Esophagus squamous epithelium (tissue), 5 donors: ENCODE measurements around the gene TOX2. TPM values are rescaled to one million over a fixed set of nuclear protein-coding genes. Genes with fewer than 3 reads are reported as not detected.

Experiments
- DNase-seq: peaks from one replicate; lab custom pipeline; 2025; lab: John Stamatoyannopoulos, UW
- H3K27ac ChIP-seq, 4 donors: fragments of 200-600 bp; sonication (generic); one replicate each; pipeline ENCODE4 v1.5.1; 2016 to 2019; ENCODE audit warnings: mild to moderate bottlenecking in 1 of 4
- H3K27me3 ChIP-seq, 4 donors: fragments of 200-600 bp; sonication (generic); 1 replicate in 3 of 4; 2 replicates in 1 of 4; pipeline versions ENCODE4 v1.5.1 to v1.6.0; 2017 to 2021; ENCODE audit warnings: antibody characterized with exemption in 1 of 4
- H3K36me3 ChIP-seq, 3 donors: fragments of 200-600 bp; sonication (generic); one replicate each; pipeline ENCODE4 v1.5.1; 2016 to 2019
- H3K4me1 ChIP-seq, 3 donors: fragments of 200-600 bp; sonication (generic); one replicate each; pipeline ENCODE4 v1.5.1; 2017 to 2019
- H3K4me3 ChIP-seq, 4 donors: fragments of 200-600 bp; sonication (generic); 1 replicate in 3 of 4; 2 replicates in 1 of 4; pipeline ENCODE4 v1.5.1; 2016 to 2019; ENCODE audit warnings: mild to moderate bottlenecking in 2 of 4, moderate library complexity in 1 of 4
- H3K9me3 ChIP-seq, 3 donors: fragments of 200-600 bp; sonication (generic); one replicate each; pipeline ENCODE4 v1.5.1; 2016 to 2019
- POLR2A ChIP-seq, 4 donors: fragments of 450-650 bp; IDR thresholded peaks; one replicate each; pipeline ENCODE4 v1.6.1; 2017; ENCODE audit warnings: antibody characterized with exemption in 4 of 4, mild to moderate bottlenecking in 4 of 4, moderate library complexity in 3 of 4
- WGBS, 2 donors: methylation state at CpG; one replicate each; pipeline ENCODE4 v1.1.5; 2018; 5-methylcytosine and 5-hydroxymethylcytosine counted together
- intact Hi-C: fragments of 100-400 bp; cut with DNase I; formaldehyde crosslinking; loops from one replicate; pipeline ENCODE4 v1.15.0; 2022
- total RNA-seq, 4 donors: library from RNA; depleted of rRNA; stranded (reverse); fragments of >200 nt; gene quantifications; one replicate each; pipeline ENCODE4 v1.1.0, GENCODE V29; 2016
- TF ChIP-seq, protein P1 (sequence below), 6 experiments: fragments of 450-650 bp in 4 of 6; fragments of 200-600 bp in 2 of 6; sonication (generic) in 2 of 6; IDR thresholded peaks; one replicate each; pipeline ENCODE4 v1.5.1; 2016 to 2019; ENCODE audit warnings: antibody characterized with exemption in 6 of 6, mild to moderate bottlenecking in 4 of 6, moderate library complexity in 4 of 6
- donor health status: DM: yes; HTN: yes; CAD: no.

Gene TOX2
- total RNA-seq, 4 donors from 2014 or later, result 0.99 to 22.9 (median 3.1) TPM

DNA sequence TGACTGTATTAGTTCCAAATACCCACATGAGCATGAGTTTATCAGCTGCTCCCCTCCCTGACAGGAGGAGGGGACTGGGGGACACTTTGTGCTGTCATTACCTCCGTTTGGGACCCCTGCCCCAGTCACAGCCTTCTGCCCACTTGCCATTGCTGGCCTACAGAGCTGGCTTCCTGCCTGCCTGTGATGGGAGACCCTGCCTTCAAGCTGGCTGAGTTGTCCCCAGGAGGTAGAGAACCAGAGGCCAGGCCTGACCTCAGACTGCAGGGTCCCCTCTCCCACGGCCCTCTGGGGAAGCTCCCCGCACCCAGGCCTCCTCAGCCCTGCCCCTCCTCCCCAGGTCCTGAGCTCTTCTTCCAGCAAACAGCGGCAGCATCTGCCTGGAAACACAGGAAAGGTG is 166.8 kb downstream of the TOX2 start:
- no peak overlapping the region for H3K27ac ChIP-seq
- H3K9me3 ChIP-seq, result no peaks in the 10 kb centered on the region
- no peak overlapping the region for H3K4me3 ChIP-seq
- 20 to 47% methylated on average over 1 to 3 of the region's 4 CpGs for WGBS, 2 donors
- no peaks in the 10 kb centered on the region for H3K27me3 ChIP-seq
- no peaks in the 10 kb centered on the region for H3K36me3 ChIP-seq
- peaks cover 0 to 12% (median 0%) of the 10 kb centered on the region in 3 donors for H3K4me1 ChIP-seq
- TF ChIP-seq, protein P1, sequence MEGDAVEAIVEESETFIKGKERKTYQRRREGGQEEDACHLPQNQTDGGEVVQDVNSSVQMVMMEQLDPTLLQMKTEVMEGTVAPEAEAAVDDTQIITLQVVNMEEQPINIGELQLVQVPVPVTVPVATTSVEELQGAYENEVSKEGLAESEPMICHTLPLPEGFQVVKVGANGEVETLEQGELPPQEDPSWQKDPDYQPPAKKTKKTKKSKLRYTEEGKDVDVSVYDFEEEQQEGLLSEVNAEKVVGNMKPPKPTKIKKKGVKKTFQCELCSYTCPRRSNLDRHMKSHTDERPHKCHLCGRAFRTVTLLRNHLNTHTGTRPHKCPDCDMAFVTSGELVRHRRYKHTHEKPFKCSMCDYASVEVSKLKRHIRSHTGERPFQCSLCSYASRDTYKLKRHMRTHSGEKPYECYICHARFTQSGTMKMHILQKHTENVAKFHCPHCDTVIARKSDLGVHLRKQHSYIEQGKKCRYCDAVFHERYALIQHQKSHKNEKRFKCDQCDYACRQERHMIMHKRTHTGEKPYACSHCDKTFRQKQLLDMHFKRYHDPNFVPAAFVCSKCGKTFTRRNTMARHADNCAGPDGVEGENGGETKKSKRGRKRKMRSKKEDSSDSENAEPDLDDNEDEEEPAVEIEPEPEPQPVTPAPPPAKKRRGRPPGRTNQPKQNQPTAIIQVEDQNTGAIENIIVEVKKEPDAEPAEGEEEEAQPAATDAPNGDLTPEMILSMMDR (IDR thresholded peaks at IDR 0.05), result no peak
- no peak for TF ChIP-seq POLR2A (IDR thresholded peaks at IDR 0.05)
- intact Hi-C loops, result loop anchor here (5.0 to 10.0 kb wide), 3 partner anchors 334 to 627 kb away; partner anchors contain the start of gene SRSF6
- no peak for DNase-seq

DNA sequence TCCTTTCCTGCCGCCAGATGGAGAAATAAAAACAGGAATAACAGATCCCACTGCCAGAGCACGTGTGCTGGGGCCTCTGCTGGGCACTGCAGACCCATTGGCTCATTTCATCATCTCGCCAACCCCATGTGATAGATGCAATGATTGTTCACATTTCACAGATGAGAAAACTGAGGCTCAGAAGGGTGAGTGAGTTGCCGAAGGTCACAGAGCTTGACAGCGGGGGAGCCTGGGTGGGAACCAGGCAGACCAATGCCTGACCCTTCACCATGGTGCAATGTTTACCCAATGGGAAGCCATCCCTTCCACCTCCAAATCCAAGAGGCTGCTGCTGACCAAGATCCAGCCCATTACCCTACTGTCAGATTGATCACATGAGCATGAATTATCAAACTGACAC is 167.2 kb downstream of the TOX2 start:
- Histone ChIP-seq H3K27me3 (no peaks in the 10 kb centered on the region), H3K4me1 (peaks cover 3 to 16% (median 3%) of the 10 kb centered on the region in 3 donors), H3K36me3 (no peaks in the 10 kb centered on the region), H3K9me3 (no peaks in the 10 kb centered on the region), H3K27ac (no peak overlapping the region), H3K4me3 (no peak overlapping the region)
- WGBS, 2 donors, result 60 to 70% methylated on average over 4 to 5 of the region's 5 CpGs
- TF ChIP-seq, protein P1 (IDR thresholded peaks at IDR 0.05), result no peak
- no peak for TF ChIP-seq POLR2A (IDR thresholded peaks at IDR 0.05)
- DNase-seq, result no peak
- intact Hi-C loops, result loop anchor here (5.0 to 10.0 kb wide), 3 partner anchors 335 to 627 kb away; partner anchors contain the start of gene SRSF6

DNA sequence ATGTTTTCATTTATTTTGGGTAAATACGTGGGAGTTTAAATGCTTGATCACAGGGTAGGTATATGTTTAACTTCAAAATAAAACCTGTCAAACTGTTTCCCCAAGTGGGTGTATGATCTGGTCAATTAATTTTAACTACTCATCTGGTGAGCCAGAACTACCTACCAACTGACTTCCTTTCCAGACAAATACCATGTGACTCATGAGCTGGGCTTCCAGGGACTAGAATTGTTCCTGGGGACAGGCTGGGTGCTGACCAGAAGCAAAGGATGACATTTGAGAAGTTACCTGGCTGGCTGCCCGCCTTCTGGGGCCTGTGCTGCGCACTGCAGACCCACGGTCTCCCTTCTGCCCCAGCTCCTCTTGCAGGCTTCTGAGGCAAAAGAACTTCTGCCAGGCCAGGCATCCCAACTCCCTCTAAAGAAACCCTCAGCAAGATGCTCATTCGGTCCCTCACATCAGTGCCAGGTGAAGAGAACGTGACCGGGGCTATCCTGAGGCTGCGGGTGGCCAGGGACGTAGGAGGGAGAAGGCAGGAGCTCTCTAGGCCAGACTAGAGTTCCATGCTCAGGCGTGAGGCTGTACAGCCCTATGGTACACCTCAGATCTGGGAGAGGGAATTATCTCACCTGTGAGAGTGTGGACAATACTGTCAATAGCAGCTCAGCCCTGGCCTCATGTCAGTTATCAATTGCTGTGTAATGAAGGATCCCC is 168.7 kb downstream of the TOX2 start:
- no peak for DNase-seq
- intact Hi-C loops, result loop anchor here (5.0 to 10.0 kb wide), 3 partner anchors 336 to 629 kb away; partner anchors contain the start of gene SRSF6
- peaks cover 7 to 29% (median 15%) of the 10 kb centered on the region in 3 donors for H3K4me1 ChIP-seq
- no peaks in the 10 kb centered on the region for H3K9me3 ChIP-seq
- H3K27me3 ChIP-seq, result no peaks in the 10 kb centered on the region
- 65 to 76% methylated on average over 5 of the region's 10 CpGs for WGBS, 2 donors
- H3K36me3 ChIP-seq, result no peaks in the 10 kb centered on the region
- TF ChIP-seq, protein P1 (IDR thresholded peaks at IDR 0.05), result no peak
- no peak for TF ChIP-seq POLR2A (IDR thresholded peaks at IDR 0.05)
- no peak overlapping the region for H3K4me3 ChIP-seq
- no peak overlapping the region for H3K27ac ChIP-seq

DNA sequence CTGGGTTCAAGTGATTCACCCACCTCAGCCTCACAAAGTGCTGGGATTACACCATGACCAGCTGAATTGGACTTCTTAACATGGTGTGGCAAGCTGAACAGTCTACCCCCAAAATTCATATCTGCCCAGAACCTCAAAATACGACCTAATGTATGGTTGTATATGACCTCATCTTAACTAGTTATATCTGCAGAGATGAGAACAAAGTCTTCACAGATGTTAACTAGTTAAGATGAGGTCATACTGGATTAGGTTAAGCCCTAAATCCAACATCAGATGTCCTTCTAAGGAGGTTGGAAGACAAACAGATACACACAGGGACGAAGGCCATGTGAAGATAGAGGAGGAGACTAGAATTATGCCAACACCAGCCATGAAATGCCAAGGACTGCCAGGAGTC is 169.8 kb downstream of the TOX2 start:
- DNase-seq, result no peak
- Histone ChIP-seq H3K4me3 (no peak overlapping the region), H3K36me3 (no peaks in the 10 kb centered on the region), H3K27ac (no peak overlapping the region), H3K9me3 (no peaks in the 10 kb centered on the region), H3K4me1 (peaks cover 7 to 29% (median 15%) of the 10 kb centered on the region in 3 donors), H3K27me3 (no peaks in the 10 kb centered on the region)
- intact Hi-C loops, result loop anchor here (5.0 to 10.0 kb wide), 3 partner anchors 337 to 630 kb away; partner anchors contain the start of gene SRSF6
- WGBS, 2 donors, result 56 to 72% methylated on average over 2 of the region's 2 CpGs
- TF ChIP-seq POLR2A (IDR thresholded peaks at IDR 0.05), result no peak

DNA sequence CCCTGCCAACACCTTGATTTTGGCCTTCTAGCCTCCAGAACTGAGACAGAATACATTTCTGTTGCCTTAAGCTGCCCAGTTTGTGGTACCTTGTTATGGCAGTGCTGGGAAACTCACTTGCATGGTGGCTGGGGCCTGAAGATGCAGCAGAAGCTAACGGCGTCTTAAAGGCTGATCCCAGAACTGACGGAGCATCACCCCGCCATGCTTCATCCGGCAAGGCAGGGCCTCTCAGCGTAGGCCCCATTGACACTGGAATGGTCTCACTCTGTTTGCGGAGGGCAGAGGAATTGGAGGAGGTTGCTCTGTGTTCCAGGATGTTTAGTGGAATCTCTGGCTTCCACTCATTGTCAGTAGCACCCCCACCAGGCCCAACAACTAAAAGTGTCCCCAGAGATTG is 170.2 kb downstream of the TOX2 start:
- Histone ChIP-seq H3K4me3 (no peak overlapping the region), H3K9me3 (no peaks in the 10 kb centered on the region), H3K27me3 (no peaks in the 10 kb centered on the region), H3K27ac (no peak overlapping the region), H3K4me1 (peaks cover 9 to 33% (median 15%) of the 10 kb centered on the region in 3 donors), H3K36me3 (no peaks in the 10 kb centered on the region)
- intact Hi-C loops, result loop anchor here (5.0 to 10.0 kb wide), 3 partner anchors 338 to 630 kb away; partner anchors contain the start of gene SRSF6
- TF ChIP-seq, protein P1 (IDR thresholded peaks at IDR 0.05), result no peak
- no peak for TF ChIP-seq POLR2A (IDR thresholded peaks at IDR 0.05)
- 80% methylated on average over 1 of the region's 7 CpGs; no CpG with 5 or more reads in 1 of the 2 donors for WGBS, 2 donors
- DNase-seq, result no peak
